Erythroblast (primary cell): ENCODE measurements around the gene NAGK.

Source experiments
- DNase-seq, 2 experiments: peaks; one replicate each; lab custom pipeline; 2025; lab: John Stamatoyannopoulos, UW
- GATA1 ChIP-seq: IDR thresholded peaks from 2 replicates; pipeline ENCODE4 v1.6.1; 2011; ENCODE audit warnings: low read depth, mild to moderate bottlenecking, control low read depth, low read length, moderate library complexity
- POLR2A ChIP-seq: IDR thresholded peaks from 2 replicates; pipeline ENCODE4 v1.6.1; 2011; ENCODE audit warnings: mild to moderate bottlenecking, low read length

The NAGK gene

DNA sequence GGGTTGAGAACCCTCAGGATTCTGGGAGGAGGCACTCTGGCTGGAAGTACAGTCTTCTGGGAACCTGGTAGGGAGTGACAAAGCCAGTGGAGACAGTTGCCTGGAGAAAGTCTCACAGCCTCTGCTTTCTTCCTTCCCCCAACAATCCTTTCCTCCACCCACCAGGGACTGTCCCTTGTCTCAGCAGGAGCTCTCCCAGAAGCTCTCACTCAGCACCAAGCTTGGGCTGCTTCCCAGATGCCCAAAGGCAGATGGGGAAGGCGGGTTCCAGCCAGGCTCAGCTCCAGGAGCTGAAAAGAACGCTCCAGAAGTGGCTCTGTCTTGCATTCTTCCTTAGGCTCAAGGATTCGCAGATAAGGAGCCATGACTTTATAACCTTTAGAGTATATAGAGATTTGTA is 7.6 kb upstream of the NAGK start:
- DNase-seq = no peak
- no peak for TF ChIP-seq POLR2A
- no peak for TF ChIP-seq GATA1

- no peak for DNase-seq
- no peak for TF ChIP-seq POLR2A
- TF ChIP-seq GATA1 = no peak
Observed at GRCh38 chr2:71063216-71063615, 5.2 kb upstream of the NAGK start.

DNA sequence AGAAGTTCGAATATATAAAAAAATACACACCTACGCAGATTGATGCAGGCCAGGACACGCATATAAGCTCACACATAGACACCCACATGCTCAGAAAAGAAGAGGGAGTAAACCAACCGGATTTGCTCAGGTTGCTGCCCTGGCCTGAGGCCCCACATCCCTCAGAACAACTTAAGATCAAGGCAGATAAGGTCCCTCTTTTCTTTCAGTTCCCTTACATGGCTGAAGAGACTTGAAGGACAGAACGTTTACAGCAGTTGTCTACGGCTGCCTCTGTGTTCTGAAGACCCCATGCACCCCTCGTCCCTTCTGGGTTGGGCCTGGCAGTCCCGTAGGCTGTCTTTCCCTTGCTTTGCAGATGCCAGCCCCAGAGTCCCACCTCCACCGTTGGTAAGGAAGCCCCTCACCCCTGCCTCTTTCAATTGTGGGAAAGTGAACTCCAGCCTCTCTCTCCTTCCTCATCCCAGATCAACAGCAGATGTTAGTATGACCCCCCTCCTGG is 4.3 kb upstream of the NAGK start:
- peak in 1 of 2 experiments; percentile 9 for DNase-seq
- TF ChIP-seq POLR2A (no peak), GATA1 (no peak)

DNA sequence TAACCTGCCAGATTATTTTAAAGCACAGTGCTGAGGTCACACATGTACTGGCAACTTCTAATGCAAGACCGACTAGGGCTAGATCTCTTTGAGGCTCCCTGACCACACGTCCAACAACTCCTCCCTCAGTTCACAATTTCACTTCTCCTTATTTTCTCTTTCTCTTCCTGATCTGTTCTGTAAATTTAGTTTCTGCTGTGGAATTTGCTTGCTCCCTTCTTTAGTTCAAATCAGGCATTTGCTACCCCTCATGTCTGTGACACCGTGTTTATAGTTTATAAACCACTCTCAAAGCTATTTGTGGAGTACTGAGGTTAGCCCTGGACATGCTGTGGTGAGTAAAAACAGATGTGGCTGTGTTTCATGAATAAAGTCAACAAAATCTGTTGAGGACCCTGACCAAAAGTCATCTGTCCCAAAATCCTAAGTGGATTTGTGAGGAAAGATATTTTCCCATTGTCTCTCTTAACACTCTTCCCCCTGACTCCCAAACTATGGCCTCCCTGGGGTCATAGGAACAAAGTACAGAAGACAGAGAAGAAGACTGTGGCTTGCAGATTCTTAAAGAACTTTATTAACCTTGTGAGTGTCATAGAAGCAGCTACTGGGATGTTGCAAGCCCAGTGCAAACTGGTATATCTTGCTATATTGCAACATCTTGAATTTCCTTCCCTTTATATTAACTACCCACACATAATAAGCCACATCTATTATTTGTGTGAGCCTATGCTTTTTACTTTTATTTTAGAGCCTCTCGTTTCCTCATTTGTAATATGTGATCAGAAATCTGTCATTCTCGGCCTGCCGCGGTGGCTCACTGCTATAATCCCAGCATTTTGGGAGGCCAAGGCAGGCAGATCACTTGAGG is 3.5 kb upstream of the NAGK start:
- no peak for TF ChIP-seq GATA1
- TF ChIP-seq POLR2A = no peak

DNA sequence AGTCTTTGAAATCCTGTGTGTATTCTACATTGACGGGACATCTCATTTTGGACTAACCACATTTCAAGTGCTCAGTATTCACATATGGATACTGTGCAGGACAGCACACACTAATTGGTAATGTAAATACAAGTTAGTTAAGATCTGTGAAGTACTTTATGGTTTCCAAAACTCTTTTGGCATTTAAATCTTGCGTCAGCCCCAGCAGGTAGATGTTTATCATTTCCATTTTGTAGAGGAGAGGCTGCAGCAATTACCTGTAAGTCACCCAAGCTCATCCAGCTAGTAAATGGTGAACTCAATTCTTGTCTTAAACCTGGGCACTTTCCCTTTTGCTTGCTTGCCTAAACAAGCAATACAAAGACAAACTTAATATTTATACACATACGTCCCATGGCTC is 1.6 kb upstream of the NAGK start:
- TF ChIP-seq GATA1 = no peak
- no peak for TF ChIP-seq POLR2A
- DNase-seq = peak in 1 of 2 experiments; percentile 37

More for the DNA sequence above, 3.5 kb upstream of the NAGK start:
- DNase-seq = peak in 1 of 2 experiments; percentile 12

- peak; percentile 54 to 58 for DNase-seq
- TF ChIP-seq POLR2A = no peak
- no peak for TF ChIP-seq GATA1
Observed at GRCh38 chr2:71067567-71068217, 756 bp upstream of the NAGK start.

DNA sequence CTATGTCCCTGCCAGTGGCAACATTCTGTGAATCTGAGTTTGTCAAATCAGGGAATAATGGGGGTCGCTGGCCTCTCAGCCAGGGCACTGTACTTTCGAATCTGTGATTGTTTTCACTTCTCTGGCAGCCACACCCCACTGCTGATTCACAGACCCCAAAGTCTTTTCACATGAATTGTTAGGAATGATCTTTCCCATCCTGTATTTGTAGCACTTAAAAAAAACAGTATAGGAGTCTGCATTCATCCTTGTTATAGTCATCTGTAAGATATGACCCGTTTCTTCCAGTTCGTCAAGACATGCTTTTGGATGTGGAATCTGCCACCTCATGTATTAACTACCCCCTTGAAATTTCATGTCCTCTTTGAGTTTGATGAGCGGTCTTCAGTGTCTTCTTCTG is 928 bp downstream of the NAGK start:
- peak in 1 of 2 experiments; percentile 34 for DNase-seq
- TF ChIP-seq GATA1 (no peak), POLR2A (no peak)

DNA sequence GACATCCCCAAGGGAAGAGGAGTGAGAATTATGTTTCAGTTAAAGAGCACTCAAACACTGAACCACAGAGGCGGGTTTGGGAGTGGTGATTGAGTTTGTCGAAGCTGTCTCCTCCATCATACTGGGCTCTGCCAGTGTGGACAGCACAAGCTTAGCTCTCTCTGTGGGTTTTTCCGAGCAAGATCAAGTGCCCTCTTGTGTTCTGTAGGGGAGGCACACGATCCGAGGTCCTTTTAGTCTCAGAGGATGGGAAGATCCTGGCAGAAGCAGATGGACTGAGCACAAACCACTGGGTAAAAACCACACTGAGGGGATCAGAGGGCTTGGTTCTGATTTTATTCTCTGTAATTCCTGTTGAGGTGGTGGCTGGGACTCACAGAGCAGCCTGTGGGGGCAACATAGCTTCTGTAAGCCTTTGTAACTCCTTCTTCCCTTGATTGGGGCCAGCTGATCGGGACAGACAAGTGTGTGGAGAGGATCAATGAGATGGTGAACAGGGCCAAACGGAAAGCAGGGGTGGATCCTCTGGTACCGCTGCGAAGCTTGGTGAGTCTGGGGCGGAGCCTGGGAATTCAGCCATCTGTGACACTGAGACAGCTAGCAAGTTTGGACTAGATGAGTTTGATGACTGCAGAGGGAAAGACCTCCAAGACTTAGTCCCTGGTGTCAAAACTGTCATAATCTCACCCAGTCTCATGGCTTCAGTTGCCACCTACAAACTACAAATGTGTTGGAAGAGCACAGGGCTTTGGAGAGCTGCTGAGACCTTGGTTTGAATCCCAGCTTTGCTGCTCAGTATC is 2.0 kb downstream of the NAGK start:
- no peak for TF ChIP-seq POLR2A
- TF ChIP-seq GATA1 = no peak
- peak; percentile 27 to 33 for DNase-seq

- peak; percentile 12 to 47 for DNase-seq
- no peak for TF ChIP-seq POLR2A
- TF ChIP-seq GATA1 = no peak
Observed at GRCh38 chr2:71071681-71072398, 3.4 kb downstream of the NAGK start.

DNA sequence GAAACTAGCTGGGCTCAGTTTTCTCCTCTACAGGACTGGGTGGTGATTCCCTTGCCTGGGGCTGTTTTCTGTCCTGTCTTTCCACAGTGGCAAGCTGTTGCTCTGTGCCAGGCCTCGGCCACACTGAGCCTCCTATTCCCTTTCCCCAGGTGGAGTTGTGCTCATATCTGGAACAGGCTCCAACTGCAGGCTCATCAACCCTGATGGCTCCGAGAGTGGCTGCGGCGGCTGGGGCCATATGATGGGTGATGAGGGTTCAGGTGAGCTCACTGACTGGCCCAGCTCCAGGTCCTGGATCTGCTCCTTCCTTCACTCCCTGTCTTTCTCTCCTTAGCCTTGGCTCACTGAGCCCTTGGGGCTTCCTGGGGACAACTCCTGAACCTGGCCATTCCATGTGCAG is 4.0 kb downstream of the NAGK start:
- no peak for TF ChIP-seq POLR2A
- no peak for DNase-seq

DNA sequence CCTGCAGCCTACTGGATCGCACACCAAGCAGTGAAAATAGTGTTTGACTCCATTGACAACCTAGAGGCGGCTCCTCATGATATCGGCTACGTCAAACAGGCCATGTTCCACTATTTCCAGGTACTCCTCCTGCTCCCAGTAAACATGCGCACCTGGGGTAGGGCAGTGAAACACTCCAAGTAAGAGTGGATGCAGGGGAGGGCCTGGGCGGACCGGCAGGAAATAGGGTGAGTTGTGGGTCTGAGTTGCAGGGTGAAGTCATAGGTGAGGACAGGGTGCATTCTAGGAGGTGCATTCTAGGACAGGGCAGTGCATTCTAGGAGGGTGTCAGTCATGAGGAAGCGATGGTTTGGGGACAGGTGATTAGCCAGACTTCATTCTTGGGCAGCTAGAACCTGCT is 5.0 kb downstream of the NAGK start:
- TF ChIP-seq GATA1 = no peak
- no peak for TF ChIP-seq POLR2A
- DNase-seq = no peak

DNA sequence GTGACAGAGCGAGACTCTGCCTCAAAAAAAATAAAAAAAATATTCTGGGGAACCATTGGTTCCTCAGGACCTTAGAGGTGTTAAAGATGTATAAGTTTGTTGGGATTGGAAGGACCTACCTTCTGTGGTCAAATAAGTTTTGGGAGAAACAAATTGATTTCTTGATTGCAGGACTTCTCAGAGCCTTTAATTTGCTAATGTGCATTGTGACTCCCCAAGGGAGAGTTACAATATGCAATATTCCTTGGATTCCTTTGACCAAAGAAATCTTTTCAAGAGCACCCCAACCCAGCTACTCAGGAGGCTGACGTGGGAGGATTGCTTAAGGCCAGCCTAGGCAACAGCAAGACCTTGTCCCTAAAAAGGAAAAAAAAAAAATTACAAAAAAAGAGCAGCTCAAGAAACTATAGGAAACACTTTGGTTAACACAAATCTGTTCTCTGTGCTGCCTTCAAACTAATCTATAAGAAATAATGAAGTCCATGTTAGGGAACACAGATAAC is 6.5 kb downstream of the NAGK start:
- DNase-seq = no peak
- TF ChIP-seq POLR2A (no peak), GATA1 (no peak)

DNA sequence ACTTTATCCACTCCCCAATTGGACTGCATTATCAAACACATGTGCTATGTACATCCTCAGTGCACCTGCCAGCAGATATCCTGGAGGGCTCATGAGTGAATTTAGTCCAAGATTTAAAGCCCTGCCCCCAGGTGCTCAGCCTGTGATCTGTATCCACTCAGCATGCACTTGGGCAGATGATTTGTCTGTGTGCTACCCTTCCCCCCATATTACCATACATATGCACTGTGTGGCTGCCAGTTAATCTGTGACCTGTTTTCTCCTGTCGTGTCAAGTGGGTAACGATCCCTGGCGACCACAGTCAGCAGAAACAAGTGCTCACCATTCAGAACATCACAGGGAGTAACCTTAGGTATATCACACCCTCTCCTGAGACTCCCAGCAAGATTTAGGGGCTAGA is 10.2 kb downstream of the NAGK start:
- DNase-seq = no peak
- TF ChIP-seq POLR2A = no peak
- TF ChIP-seq GATA1 = no peak
